Neuronal stem cell (in vitro differentiated cells): ENCODE measurements around the gene GLIS2. TPM values are rescaled to one million over a fixed set of nuclear protein-coding genes. Genes with fewer than 3 reads are reported as not detected.

Experiments used
- DNase-seq: peaks from one replicate; pipeline ENCODE4 v3.0.0-alpha.2; 2013; ENCODE audit warnings: low spot score
- H2AFZ ChIP-seq: one replicate; pipeline ENCODE4 v1.6.1; 2013; ENCODE audit warnings: mild to moderate bottlenecking, low read length, inconsistent platforms
- H2AK5ac ChIP-seq: 2 replicates; pipeline ENCODE4 v1.6.1; 2013; ENCODE audit warnings: low read depth, mild to moderate bottlenecking, inconsistent platforms, low read length, moderate library complexity, mixed read lengths
- H2BK120ac ChIP-seq: 2 replicates; pipeline ENCODE4 v1.6.1; 2013; ENCODE audit warnings: low read depth, mild to moderate bottlenecking, inconsistent platforms, low read length, moderate library complexity, mixed read lengths
- H2BK12ac ChIP-seq: one replicate; pipeline ENCODE4 v1.6.1; 2013; ENCODE audit warnings: low read length, inconsistent platforms
- H2BK15ac ChIP-seq: 2 replicates; pipeline ENCODE4 v1.6.1; 2013; ENCODE audit warnings: mild to moderate bottlenecking, low read length, inconsistent platforms, mixed read lengths
- H2BK5ac ChIP-seq: one replicate; pipeline ENCODE4 v1.6.1; 2013; ENCODE audit warnings: inconsistent platforms, mild to moderate bottlenecking, low read length, moderate library complexity
- H3K14ac ChIP-seq: one replicate; pipeline ENCODE4 v1.6.1; 2013; ENCODE audit warnings: low read length, inconsistent platforms
- H3K18ac ChIP-seq: 2 replicates; pipeline ENCODE4 v1.6.1; 2013; ENCODE audit warnings: low read length, inconsistent platforms
- H3K23ac ChIP-seq: 2 replicates; pipeline ENCODE4 v1.6.1; 2013; ENCODE audit warnings: low read depth, mild to moderate bottlenecking, mixed read lengths, low read length, inconsistent platforms; ENCODE audit not compliant: poor library complexity
- H3K27ac ChIP-seq: replicated peaks from 3 replicates; pipeline ENCODE4 v1.5.1; 2013; ENCODE audit warnings: low read length, inconsistent platforms
- H3K27me3 ChIP-seq, 3 experiments: 2 replicates each; pipeline ENCODE4 v1.6.1; 2013; ENCODE audit warnings: low read length in 3 of 3, mild to moderate bottlenecking in 2 of 3, inconsistent platforms in 1 of 3, low read depth in 1 of 3, mixed read lengths in 1 of 3, moderate library complexity in 1 of 3; ENCODE audit not compliant: control insufficient read depth in 3 of 3, insufficient read depth in 3 of 3
- H3K36me3 ChIP-seq, 2 donors: replicated peaks in 1 of 2; 2 replicates each; pipeline ENCODE4 v1.6.1; 2013; ENCODE audit warnings: low read length in 2 of 2; ENCODE audit not compliant: control insufficient read depth in 2 of 2, insufficient read depth in 2 of 2
- H3K4ac ChIP-seq: 2 replicates; pipeline ENCODE4 v1.6.1; 2013; ENCODE audit warnings: inconsistent platforms, mild to moderate bottlenecking, low read length, moderate library complexity
- H3K4me1 ChIP-seq, 2 donors: 1 replicate in 1 of 2; 2 replicates in 1 of 2; pipeline ENCODE4 v1.6.1; 2013; ENCODE audit warnings: low read length in 2 of 2, low read depth in 1 of 2; ENCODE audit not compliant: control insufficient read depth in 2 of 2, insufficient read depth in 1 of 2
- H3K4me2 ChIP-seq: one replicate; pipeline ENCODE4 v1.6.1; 2013; ENCODE audit warnings: mild to moderate bottlenecking, low read length, inconsistent platforms; ENCODE audit not compliant: insufficient read depth, poor library complexity, severe bottlenecking
- H3K4me3 ChIP-seq, 2 donors: 2 replicates each; pipeline ENCODE4 v1.5.1; 2013; ENCODE audit warnings: low read length in 2 of 2, mild to moderate bottlenecking in 2 of 2, inconsistent platforms in 1 of 2, moderate library complexity in 1 of 2
- H3K79me1 ChIP-seq: one replicate; pipeline ENCODE4 v1.6.1; 2013; ENCODE audit warnings: low read depth, mild to moderate bottlenecking, inconsistent platforms, low read length, moderate library complexity
- H3K9ac ChIP-seq: one replicate; pipeline ENCODE4 v1.6.1; 2013; ENCODE audit warnings: mild to moderate bottlenecking, low read depth, low read length, inconsistent platforms; ENCODE audit not compliant: poor library complexity
- H3K9me3 ChIP-seq, 2 donors: replicated peaks in 1 of 2; 2 replicates each; pipeline versions ENCODE3 to v1.6.1; 2013; ENCODE audit warnings: low read length in 2 of 2, mild to moderate bottlenecking in 2 of 2, inconsistent platforms in 1 of 2, low read depth in 1 of 2, mixed read lengths in 1 of 2, moderate library complexity in 1 of 2; ENCODE audit not compliant: control insufficient read depth in 2 of 2, insufficient read depth in 1 of 2
- H4K8ac ChIP-seq: one replicate; pipeline ENCODE4 v1.6.1; 2013; ENCODE audit warnings: low read depth, mild to moderate bottlenecking, inconsistent platforms, low read length, moderate library complexity
- H4K91ac ChIP-seq: one replicate; pipeline ENCODE4 v1.6.1; 2013; ENCODE audit warnings: low read length, low read depth, mild to moderate bottlenecking, inconsistent platforms; ENCODE audit not compliant: poor library complexity
- WGBS, 2 donors: extraction: QIAGEN DNeasy Blood & Tissue Kit; methylation state at CpG; one replicate each; pipeline ENCODE4 v1.1.7; 2013; ENCODE audit warnings: missing lambda C conversion rate in 2 of 2, mixed read lengths in 1 of 2; ENCODE audit not compliant: insufficient read length in 2 of 2, insufficient replicate concordance in 1 of 2; ENCODE audit errors: extremely low coverage in 2 of 2; 5-methylcytosine and 5-hydroxymethylcytosine counted together
- polyA plus RNA-seq, 2 experiments: library from polyadenylated mRNA; stranded (reverse); fragments of 200-250 nt; gene quantifications; one replicate each; pipeline ENCODE4 v1.2.3, GENCODE V29; 2013

The GLIS2 gene
- polyA plus RNA-seq (2013, experiment 1 of 2) = 7.6 TPM
- polyA plus RNA-seq (2013, experiment 2 of 2) = 7.9 TPM

GRCh38 chr16:4315186-4316107, at the start of gene GLIS2:
TSS of gene GLIS2 (plus strand) at chr16:4316067. CDS start at chr16:4332281, 16,214 bp downstream.
- H3K79me1 ChIP-seq = peaks cover 21% of the 10 kb centered on the region
- H3K4me2 ChIP-seq = peak within 1 kb of the TSS; percentile 98
- H2AFZ ChIP-seq = peak within 1 kb of the TSS; percentile 90
- peaks cover 33 to 34% of the 10 kb centered on the region in 2 donors for H3K4me1 ChIP-seq
- H2BK15ac ChIP-seq = peak within 1 kb of the TSS; percentile 100
- peak within 1 kb of the TSS; percentile 96 for H3K18ac ChIP-seq
- no peaks in the 10 kb centered on the region for H3K36me3 ChIP-seq
- H3K4me3 ChIP-seq = peak within 1 kb of the TSS; percentile 89 to 91
- peak within 1 kb of the TSS; percentile 92 for H4K91ac ChIP-seq
- peak within 1 kb of the TSS; percentile 99 for H2AK5ac ChIP-seq
- H3K9me3 ChIP-seq = peaks cover 0 to 2% of the 10 kb centered on the region in 2 donors
- no peak within 1 kb of the TSS for H3K27ac ChIP-seq
- peaks cover 0 to 19% (median 0%) of the 10 kb centered on the region in 3 experiments for H3K27me3 ChIP-seq
- H3K14ac ChIP-seq = peak within 1 kb of the TSS; percentile 90
- peak; percentile 80 for DNase-seq
- peak within 1 kb of the TSS; percentile 53 for H3K4ac ChIP-seq
- WGBS, 2 donors = no CpG with 5 or more reads among the region's 115 CpGs
- peak within 1 kb of the TSS; percentile 100 for H2BK12ac ChIP-seq
- H2BK5ac ChIP-seq = peak within 1 kb of the TSS; percentile 88
- H4K8ac ChIP-seq = no peak within 1 kb of the TSS
- H3K9ac ChIP-seq = peak within 1 kb of the TSS; percentile 92
- peak within 1 kb of the TSS; percentile 85 for H3K23ac ChIP-seq
- peak within 1 kb of the TSS; percentile 100 for H2BK120ac ChIP-seq

- H2BK15ac ChIP-seq = no peak overlapping the region
- no peak overlapping the region for H3K9ac ChIP-seq
- H3K9me3 ChIP-seq = no peaks in the 10 kb centered on the region
- H3K14ac ChIP-seq = no peak overlapping the region
- no peak overlapping the region for H2AFZ ChIP-seq
- peaks cover 36% of the 10 kb centered on the region for H3K79me1 ChIP-seq
- peaks cover 15 to 37% of the 10 kb centered on the region in 2 donors for H3K36me3 ChIP-seq
- no peak overlapping the region for H3K23ac ChIP-seq
- no peak overlapping the region for H4K8ac ChIP-seq
- no CpG with 5 or more reads among the region's 6 CpGs for WGBS, 2 donors
- H2BK12ac ChIP-seq = no peak overlapping the region
- no peak overlapping the region for H3K27ac ChIP-seq
- H4K91ac ChIP-seq = no peak overlapping the region
- DNase-seq = no peak
- H2AK5ac ChIP-seq = no peak overlapping the region
- no peak overlapping the region for H3K4ac ChIP-seq
- H3K4me1 ChIP-seq = peaks cover 8 to 15% of the 10 kb centered on the region in 2 donors
- no peak overlapping the region for H3K4me2 ChIP-seq
- H2BK5ac ChIP-seq = no peak overlapping the region
- H3K4me3 ChIP-seq = no peak overlapping the region
- H3K18ac ChIP-seq = no peak overlapping the region
- no peak overlapping the region for H2BK120ac ChIP-seq
- H3K27me3 ChIP-seq = no peaks in the 10 kb centered on the region
Observed at GRCh38 chr16:4266372-4266771, 49.5 kb upstream of the GLIS2 start.

GRCh38 chr16:4270091-4270490, 45.8 kb upstream of the GLIS2 start:
- no peak overlapping the region for H2BK12ac ChIP-seq
- peaks cover 6 to 8% of the 10 kb centered on the region in 2 donors for H3K4me1 ChIP-seq
- H3K27ac ChIP-seq = peak overlapping the region; percentile 25
- no peak overlapping the region for H3K4me2 ChIP-seq
- H3K4ac ChIP-seq = no peak overlapping the region
- no peak overlapping the region for H3K14ac ChIP-seq
- no peak overlapping the region for H2BK5ac ChIP-seq
- H2AK5ac ChIP-seq = peak overlapping the region; percentile 98
- H3K27me3 ChIP-seq = no peaks in the 10 kb centered on the region
- peaks cover 2 to 14% of the 10 kb centered on the region in 2 donors for H3K36me3 ChIP-seq
- H3K79me1 ChIP-seq = peaks cover 19% of the 10 kb centered on the region
- H4K91ac ChIP-seq = no peak overlapping the region
- peak overlapping the region; percentile 82 for H4K8ac ChIP-seq
- H3K4me3 ChIP-seq = no peak overlapping the region
- WGBS, 2 donors = no CpG with 5 or more reads among the region's 5 CpGs
- H3K18ac ChIP-seq = peak overlapping the region; percentile 77
- no peak for DNase-seq
- H3K9ac ChIP-seq = peak overlapping the region; percentile 60
- H2BK120ac ChIP-seq = no peak overlapping the region
- no peaks in the 10 kb centered on the region for H3K9me3 ChIP-seq
- H2BK15ac ChIP-seq = no peak overlapping the region
- H3K23ac ChIP-seq = peak overlapping the region; percentile 75
- H2AFZ ChIP-seq = no peak overlapping the region

- no peak overlapping the region for H2BK12ac ChIP-seq
- peaks cover 2 to 14% of the 10 kb centered on the region in 2 donors for H3K36me3 ChIP-seq
- peak overlapping the region; percentile 63 for H3K9ac ChIP-seq
- H3K27ac ChIP-seq = no peak overlapping the region
- H3K4me2 ChIP-seq = peak overlapping the region; percentile 100
- no peak overlapping the region for H2BK15ac ChIP-seq
- H3K14ac ChIP-seq = no peak overlapping the region
- H4K91ac ChIP-seq = no peak overlapping the region
- H3K4ac ChIP-seq = no peak overlapping the region
- H3K9me3 ChIP-seq = no peaks in the 10 kb centered on the region
- peak overlapping the region; percentile 98 for H2AK5ac ChIP-seq
- H4K8ac ChIP-seq = peak overlapping the region; percentile 82
- H3K27me3 ChIP-seq = no peaks in the 10 kb centered on the region
- peak overlapping the region; percentile 87 for H2AFZ ChIP-seq
- H2BK5ac ChIP-seq = no peak overlapping the region
- DNase-seq = no peak
- peaks cover 19% of the 10 kb centered on the region for H3K79me1 ChIP-seq
- peak overlapping the region; percentile 87 for H3K18ac ChIP-seq
- no peak overlapping the region for H2BK120ac ChIP-seq
- peak overlapping the region; percentile 75 for H3K23ac ChIP-seq
- peaks cover 6 to 8% of the 10 kb centered on the region in 2 donors for H3K4me1 ChIP-seq
- WGBS, 2 donors = no CpG with 5 or more reads among the region's 7 CpGs
- H3K4me3 ChIP-seq = peak overlapping the region in 1 of 2 donors; percentile 89
Observed at GRCh38 chr16:4270595-4270994, 45.3 kb upstream of the GLIS2 start.
